Panc1 (cell line): ENCODE data around the gene ZNF132. TPM values are rescaled to one million over a fixed set of nuclear protein-coding genes. Genes with fewer than 3 reads are reported as not detected.
"Not testable (repeated sequence)": the region's sequence is repeated elsewhere in the genome, so short reads cannot be mapped to it uniquely, and the experiment has no call there.

Source experiments
- ATAC-seq: fragments of 200-7000 bp; cut with Tn5 transposase; 2 replicates; pipeline ENCODE4 v1.9.1; 2020; ENCODE audit warnings: mild to moderate bottlenecking, moderate library complexity
- BruUV-seq: library from RNA; stranded (reverse); fragments of 400-500 nt; replicated peaks from 2 replicates; lab custom pipeline; 2021; lab: Mats Ljungman, UMichigan
- CTCF ChIA-PET: fragments of 300-600 bp; sonication (Branson Sonifier 250); formaldehyde crosslinking; loops from one replicate; lab custom pipeline; 2022; ENCODE audit warnings: antibody characterized with exemption; lab: Charles Lee
- POLR2A ChIA-PET: fragments of 300-600 bp; sonication (Branson Sonifier 250); formaldehyde crosslinking; loops from one replicate; lab custom pipeline; 2022; ENCODE audit warnings: antibody characterized with exemption; lab: Charles Lee
- DNase-seq: peaks from one replicate; pipeline ENCODE4 v3.0.0-alpha.2; 2010; ENCODE audit warnings: low read depth, low spot score
- H3K27ac ChIP-seq: 2 replicates; pipeline ENCODE4 v1.5.1; 2011; ENCODE audit warnings: mild to moderate bottlenecking, low read length, inconsistent platforms
- H3K27me3 ChIP-seq: fragments of 200-500 bp; sonication (Bioruptor generic); 2 replicates; pipeline ENCODE4 v1.6.0; 2014; ENCODE audit warnings: low read length, inconsistent platforms; ENCODE audit not compliant: control insufficient read depth, insufficient read depth
- H3K36me3 ChIP-seq: fragments of 200-500 bp; sonication (Bioruptor generic); 2 replicates; pipeline ENCODE4 v1.5.1; 2014; ENCODE audit warnings: inconsistent platforms, mild to moderate bottlenecking, low read length, moderate library complexity; ENCODE audit not compliant: control insufficient read depth, insufficient read depth
- H3K4me1 ChIP-seq: 2 replicates; pipeline ENCODE4 v1.5.1; 2011; ENCODE audit warnings: inconsistent platforms, mild to moderate bottlenecking, low read length, moderate library complexity; ENCODE audit not compliant: control insufficient read depth, insufficient read depth
- H3K4me3 ChIP-seq, 2 experiments: 2 replicates each; pipeline ENCODE4 v1.5.1; 2011 to 2012; ENCODE audit warnings: low read depth in 2 of 2, low read length in 2 of 2, mild to moderate bottlenecking in 2 of 2, inconsistent platforms in 1 of 2, moderate library complexity in 1 of 2
- H3K9me3 ChIP-seq: fragments of 200-500 bp; sonication (Bioruptor generic); 2 replicates; pipeline ENCODE4 v1.5.1; 2014; ENCODE audit warnings: low read depth, mild to moderate bottlenecking, inconsistent platforms, low read length, moderate library complexity; ENCODE audit not compliant: control insufficient read depth, insufficient read depth
- POLR2AphosphoS5 ChIP-seq: IDR thresholded peaks from 2 replicates; pipeline ENCODE4 v1.6.1; 2012; ENCODE audit warnings: mild to moderate bottlenecking, low read depth, low read length, moderate library complexity
- REST ChIP-seq, 2 experiments: IDR thresholded peaks; 2 replicates each; pipeline ENCODE4 v1.6.1; 2011 to 2012; ENCODE audit warnings: low read depth in 2 of 2, control low read depth in 1 of 2, low read length in 1 of 2, mild to moderate bottlenecking in 1 of 2, moderate library complexity in 1 of 2; ENCODE audit not compliant: insufficient read depth in 1 of 2
- SIN3A ChIP-seq: IDR thresholded peaks from 2 replicates; pipeline ENCODE4 v1.6.1; 2012; ENCODE audit warnings: low read depth, mild to moderate bottlenecking, low read length, moderate library complexity, borderline replicate concordance; ENCODE audit not compliant: insufficient read depth
- TCF7L2 ChIP-seq: IDR thresholded peaks from 2 replicates; pipeline ENCODE4 v1.6.1; 2011; ENCODE audit warnings: mild to moderate bottlenecking, low read depth, low read length, inconsistent platforms
- in situ Hi-C: cut with HindIII; loops from 2 replicates; pipeline ENCODE4 v1.10.0; 2016; ENCODE audit warnings: low sequenced_read_pairs, low pct_unique_long_range_greater_than_20kb
- intact Hi-C: fragments of 100-400 bp; cut with micrococcal nuclease; formaldehyde crosslinking; loops from one replicate; pipeline ENCODE4 v1.10.0; 2022; ENCODE audit not compliant: unreplicated experiment
- total RNA-seq: library from RNA; stranded (reverse); gene quantifications from one replicate; pipeline ENCODE4 v1.2.1, GENCODE V29; 2021; ENCODE audit not compliant: unreplicated experiment
- TF ChIP-seq, protein P1 (sequence below): fragments of 450-650 bp; IDR thresholded peaks from 2 replicates; pipeline ENCODE4 v1.5.1; 2017; ENCODE audit warnings: mild to moderate bottlenecking

ZNF132 gene
- total RNA-seq, 1 experiment from 2014 or later = not detected

DNA sequence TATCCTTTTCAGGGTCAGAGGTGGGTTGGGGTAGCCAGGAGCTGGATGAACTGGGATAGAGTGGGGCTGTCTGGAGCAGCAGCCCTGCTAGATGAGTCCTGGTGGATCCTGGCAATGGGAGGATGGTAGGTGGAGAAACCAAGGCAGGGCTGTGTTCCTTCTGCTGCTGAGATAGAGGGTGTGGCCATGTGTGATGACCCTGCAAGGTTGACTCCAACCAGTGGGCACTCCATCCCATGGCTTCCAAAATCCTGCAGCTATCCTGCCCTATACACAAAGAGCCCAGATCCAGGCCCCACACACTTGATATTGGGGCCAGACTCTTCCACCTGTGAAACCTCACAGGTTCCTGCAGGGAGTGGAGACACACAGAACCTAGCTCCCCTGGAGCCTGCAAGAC lies 33.8 kb upstream of the ZNF132 start:
- no peak overlapping the region for H3K4me3 ChIP-seq
- TF ChIP-seq REST (IDR thresholded peaks at IDR 0.05; ENCODE audit: insufficient read depth in 1 of 2, low read depth in 2 of 2, low read length in 1 of 2) (no peak), POLR2AphosphoS5 (0 out of 2 replicates have a peak, but pooled peaks have one; percentile 21), TCF7L2 (no peak), SIN3A (no peak)
- TF ChIP-seq, protein P1, sequence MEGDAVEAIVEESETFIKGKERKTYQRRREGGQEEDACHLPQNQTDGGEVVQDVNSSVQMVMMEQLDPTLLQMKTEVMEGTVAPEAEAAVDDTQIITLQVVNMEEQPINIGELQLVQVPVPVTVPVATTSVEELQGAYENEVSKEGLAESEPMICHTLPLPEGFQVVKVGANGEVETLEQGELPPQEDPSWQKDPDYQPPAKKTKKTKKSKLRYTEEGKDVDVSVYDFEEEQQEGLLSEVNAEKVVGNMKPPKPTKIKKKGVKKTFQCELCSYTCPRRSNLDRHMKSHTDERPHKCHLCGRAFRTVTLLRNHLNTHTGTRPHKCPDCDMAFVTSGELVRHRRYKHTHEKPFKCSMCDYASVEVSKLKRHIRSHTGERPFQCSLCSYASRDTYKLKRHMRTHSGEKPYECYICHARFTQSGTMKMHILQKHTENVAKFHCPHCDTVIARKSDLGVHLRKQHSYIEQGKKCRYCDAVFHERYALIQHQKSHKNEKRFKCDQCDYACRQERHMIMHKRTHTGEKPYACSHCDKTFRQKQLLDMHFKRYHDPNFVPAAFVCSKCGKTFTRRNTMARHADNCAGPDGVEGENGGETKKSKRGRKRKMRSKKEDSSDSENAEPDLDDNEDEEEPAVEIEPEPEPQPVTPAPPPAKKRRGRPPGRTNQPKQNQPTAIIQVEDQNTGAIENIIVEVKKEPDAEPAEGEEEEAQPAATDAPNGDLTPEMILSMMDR = no peak
- intact Hi-C loops (no loop called here), in situ Hi-C loops (no loop called here)
- BruUV-seq = no TSS peak
- H3K36me3 ChIP-seq = no peaks in the 10 kb centered on the region
- CTCF ChIA-PET = no interaction called here
- no peaks in the 10 kb centered on the region for H3K9me3 ChIP-seq
- H3K27ac ChIP-seq = no peak overlapping the region
- DNase-seq (no peak), ATAC-seq (no peak)
- POLR2A ChIA-PET = interaction anchor here (0.6 kb wide), 1 partner anchor 37 kb away, joined by 3 read pairs; no protein-coding TSS in a partner anchor
- H3K27me3 ChIP-seq = no peaks in the 10 kb centered on the region
- H3K4me1 ChIP-seq = peaks cover 14% of the 10 kb centered on the region

DNA sequence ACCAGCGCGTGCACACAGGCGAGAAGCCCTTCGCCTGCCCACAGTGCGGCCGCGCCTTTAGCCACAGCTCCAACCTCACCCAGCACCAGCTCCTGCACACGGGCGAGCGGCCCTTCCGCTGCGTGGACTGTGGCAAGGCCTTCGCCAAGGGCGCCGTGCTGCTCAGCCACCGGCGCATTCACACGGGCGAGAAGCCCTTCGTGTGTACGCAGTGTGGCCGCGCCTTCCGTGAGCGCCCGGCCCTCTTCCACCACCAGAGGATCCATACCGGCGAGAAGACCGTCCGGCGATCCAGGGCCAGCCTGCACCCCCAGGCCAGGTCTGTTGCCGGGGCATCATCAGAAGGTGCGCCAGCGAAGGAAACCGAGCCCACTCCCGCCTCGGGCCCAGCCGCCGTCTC lies 31.8 kb upstream of the ZNF132 start:
- no peak overlapping the region for H3K4me3 ChIP-seq
- BruUV-seq = no TSS peak
- H3K4me1 ChIP-seq = peaks cover 10% of the 10 kb centered on the region
- TF ChIP-seq SIN3A (no peak), REST (IDR thresholded peaks at IDR 0.05; ENCODE audit: insufficient read depth in 1 of 2, low read depth in 2 of 2, low read length in 1 of 2) (no peak)
- in situ Hi-C loops (no loop called here), intact Hi-C loops (no loop called here)
- H3K9me3 ChIP-seq = no peaks in the 10 kb centered on the region
- H3K27ac ChIP-seq = no peak overlapping the region
- no peaks in the 10 kb centered on the region for H3K27me3 ChIP-seq
- no peak for ATAC-seq
- H3K36me3 ChIP-seq = no peaks in the 10 kb centered on the region
- ChIA-PET POLR2A (no interaction called here), CTCF (no interaction called here)
- DNase-seq = no peak

DNA sequence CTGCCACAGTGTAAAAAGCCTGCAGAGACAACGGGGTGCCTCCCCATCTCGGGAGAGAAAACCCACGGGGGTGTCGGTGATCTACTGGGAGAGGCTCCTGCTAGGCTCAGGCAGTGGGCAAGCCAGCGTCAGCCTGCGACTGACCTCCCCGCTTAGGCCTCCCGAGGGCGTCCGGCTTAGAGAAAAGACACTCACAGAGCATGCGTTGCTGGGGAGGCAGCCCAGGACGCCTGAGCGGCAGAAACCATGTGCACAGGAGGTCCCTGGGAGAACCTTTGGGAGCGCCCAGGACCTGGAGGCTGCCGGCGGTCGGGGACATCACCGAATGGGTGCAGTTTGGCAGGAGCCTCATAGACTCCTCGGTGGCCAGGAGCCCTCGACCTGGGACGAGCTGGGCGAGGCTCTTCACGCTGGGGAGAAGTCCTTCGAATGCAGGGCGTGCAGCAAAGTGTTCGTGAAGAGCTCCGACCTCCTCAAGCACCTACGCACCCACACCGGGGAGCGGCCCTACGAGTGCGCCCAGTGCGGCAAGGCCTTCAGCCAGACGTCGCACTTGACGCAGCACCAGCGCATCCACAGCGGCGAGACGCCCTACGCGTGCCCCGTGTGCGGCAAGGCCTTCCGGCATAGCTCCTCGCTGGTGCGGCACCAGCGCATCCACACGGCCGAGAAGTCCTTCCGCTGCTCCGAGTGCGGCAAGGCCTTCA lies 31.0 kb upstream of the ZNF132 start:
- H3K27ac ChIP-seq, DNase-seq, ATAC-seq, in situ Hi-C loops, BruUV-seq, H3K4me3 ChIP-seq, CTCF ChIA-PET, H3K27me3 ChIP-seq, intact Hi-C loops, H3K36me3 ChIP-seq, POLR2A ChIA-PET, H3K9me3 ChIP-seq: not testable (repeated sequence)
- peaks cover 12% of the 10 kb centered on the region for H3K4me1 ChIP-seq
